Measurements from ENCODE around the gene BET1.
A peak's percentile ranks its signal among the peaks of the same experiment; 100 is the strongest.

The BET1 gene, protein sequence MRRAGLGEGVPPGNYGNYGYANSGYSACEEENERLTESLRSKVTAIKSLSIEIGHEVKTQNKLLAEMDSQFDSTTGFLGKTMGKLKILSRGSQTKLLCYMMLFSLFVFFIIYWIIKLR

DNA sequence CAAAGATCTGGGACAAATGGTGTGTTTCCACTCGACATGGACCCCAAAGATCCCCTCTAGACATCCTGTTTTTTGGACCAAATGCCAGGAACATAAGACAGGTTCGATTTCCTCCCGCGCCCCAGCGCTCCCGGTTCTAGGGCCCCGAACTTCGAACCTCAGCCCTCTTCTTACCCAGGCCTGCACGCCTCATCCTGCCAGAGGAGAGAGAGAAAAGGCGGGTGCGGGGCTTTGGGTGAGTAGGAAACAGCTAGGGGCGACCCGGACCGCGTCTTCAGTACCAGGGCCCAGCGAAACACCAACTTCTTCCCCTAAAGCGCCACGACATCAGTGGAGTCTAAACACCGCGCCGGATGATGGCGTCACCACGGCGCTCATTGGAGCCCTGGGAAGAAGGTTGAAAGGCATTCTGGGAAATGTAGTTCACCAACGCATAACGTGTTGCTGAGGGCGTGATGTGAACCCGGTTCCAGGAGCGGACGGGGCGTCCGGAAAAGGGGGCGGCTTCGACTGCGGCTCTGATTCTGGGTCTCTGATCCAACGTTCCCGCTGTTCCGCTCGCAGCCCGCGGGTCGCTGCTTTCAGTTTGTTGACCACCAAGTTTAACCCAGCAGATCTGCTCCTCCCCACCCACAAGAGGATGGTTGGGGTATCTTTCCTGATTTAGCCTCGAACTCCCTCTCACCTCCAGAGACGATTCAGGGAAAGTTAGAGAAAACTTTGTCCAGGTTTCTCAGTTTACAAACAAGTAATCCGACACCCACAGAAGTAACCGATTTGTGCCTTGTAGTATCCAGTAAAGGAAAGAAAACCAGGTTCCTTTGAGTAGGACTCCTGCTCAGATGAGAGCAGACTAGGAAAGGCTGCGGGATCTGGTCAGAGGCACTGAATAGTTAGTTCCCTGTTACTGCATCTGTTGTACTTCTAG, at the start of gene BET1:
Gene BET1, minus strand, starts transcription at position 332 of the 928 bp plus-strand sequence. Its CDS starts 139 bp downstream, at position 193.
- DNase-seq (ENCODE audit: extremely low read depth, low read depth) = peak; percentile 87
- TF ChIP-seq, protein P1, sequence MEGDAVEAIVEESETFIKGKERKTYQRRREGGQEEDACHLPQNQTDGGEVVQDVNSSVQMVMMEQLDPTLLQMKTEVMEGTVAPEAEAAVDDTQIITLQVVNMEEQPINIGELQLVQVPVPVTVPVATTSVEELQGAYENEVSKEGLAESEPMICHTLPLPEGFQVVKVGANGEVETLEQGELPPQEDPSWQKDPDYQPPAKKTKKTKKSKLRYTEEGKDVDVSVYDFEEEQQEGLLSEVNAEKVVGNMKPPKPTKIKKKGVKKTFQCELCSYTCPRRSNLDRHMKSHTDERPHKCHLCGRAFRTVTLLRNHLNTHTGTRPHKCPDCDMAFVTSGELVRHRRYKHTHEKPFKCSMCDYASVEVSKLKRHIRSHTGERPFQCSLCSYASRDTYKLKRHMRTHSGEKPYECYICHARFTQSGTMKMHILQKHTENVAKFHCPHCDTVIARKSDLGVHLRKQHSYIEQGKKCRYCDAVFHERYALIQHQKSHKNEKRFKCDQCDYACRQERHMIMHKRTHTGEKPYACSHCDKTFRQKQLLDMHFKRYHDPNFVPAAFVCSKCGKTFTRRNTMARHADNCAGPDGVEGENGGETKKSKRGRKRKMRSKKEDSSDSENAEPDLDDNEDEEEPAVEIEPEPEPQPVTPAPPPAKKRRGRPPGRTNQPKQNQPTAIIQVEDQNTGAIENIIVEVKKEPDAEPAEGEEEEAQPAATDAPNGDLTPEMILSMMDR (IDR thresholded peaks at IDR 0.05; ENCODE audit: low read depth, low read length) = no peak

DNA sequence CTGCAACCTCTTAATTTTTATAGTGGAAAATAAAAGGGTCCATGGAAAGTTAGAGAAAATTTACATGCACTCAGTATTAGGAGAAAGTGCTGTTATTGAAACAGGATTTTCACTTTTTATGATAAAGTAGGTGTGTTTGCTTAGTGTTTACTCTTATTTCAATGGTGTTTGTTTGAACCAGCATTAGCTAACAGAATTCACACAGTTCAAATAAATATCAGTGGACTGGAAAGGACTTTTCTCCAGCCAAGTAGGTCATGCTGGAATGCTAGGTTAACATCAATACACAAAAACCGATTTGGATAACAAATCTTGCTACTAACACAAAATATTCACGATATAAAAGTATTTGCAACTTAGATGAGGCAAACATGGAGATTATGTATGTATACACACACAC, 49.4 kb upstream of the BET1 start:
- DNase-seq (ENCODE audit: extremely low read depth, low read depth) = no peak
- TF ChIP-seq, protein P1 (IDR thresholded peaks at IDR 0.05; ENCODE audit: low read depth, low read length) = no peak

DNA sequence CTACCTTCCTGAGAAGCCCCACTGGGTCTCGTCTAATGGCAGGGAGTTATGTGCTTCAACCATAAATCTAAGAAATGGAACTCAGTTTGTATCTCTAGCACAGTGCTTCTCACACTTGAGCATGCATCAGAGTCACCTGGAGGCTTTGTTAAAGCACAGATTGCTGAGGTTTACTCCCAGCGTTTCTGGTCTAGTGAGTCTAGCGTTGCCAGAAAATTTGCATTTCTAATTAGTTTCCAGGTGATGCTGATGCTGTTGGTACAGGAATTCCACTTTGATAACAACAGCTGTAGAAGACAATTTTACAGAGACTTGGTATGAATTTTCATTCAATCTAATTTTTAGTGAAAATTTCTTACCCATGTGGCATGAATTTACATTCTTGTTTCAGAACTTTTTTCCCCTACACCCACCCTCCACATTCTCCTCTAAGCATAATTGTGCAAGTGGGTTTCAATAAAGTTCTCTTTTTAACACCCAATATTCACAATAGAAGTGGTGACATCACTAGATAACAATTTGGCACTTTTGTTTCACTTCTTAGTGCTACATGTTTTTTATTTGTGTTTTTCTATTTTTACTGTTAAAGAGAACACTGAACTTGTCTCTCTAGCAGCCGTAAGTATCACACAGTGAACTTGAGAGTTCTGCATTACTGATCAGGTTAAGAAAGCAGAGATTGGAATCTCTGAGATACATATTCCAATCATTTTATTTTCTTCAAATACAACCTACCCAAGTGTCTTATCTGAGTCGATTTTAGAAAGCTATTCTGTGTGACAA, 48.4 kb upstream of the BET1 start:
- TF ChIP-seq, protein P1 (IDR thresholded peaks at IDR 0.05; ENCODE audit: low read depth, low read length) = no peak
- DNase-seq (ENCODE audit: extremely low read depth, low read depth) = no peak

DNA sequence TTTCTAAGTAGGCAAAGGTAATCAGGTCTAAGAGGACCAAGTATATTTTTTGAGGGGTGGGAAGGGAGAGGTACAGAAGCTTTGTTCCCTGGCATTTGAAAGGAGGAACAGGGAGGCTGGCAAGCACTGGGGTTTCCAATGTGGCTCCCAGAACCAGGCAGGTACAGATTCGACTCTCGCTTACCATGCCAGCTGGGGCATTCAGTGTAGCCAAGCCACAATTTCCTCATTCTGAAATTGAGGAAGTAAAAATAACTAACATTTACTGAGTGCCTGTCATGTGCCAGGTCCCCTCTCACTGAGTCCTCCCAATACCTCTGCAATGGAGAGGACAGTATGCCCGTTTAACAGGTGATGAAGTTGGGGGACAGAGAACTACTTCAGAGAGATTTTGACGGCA, 45.9 kb upstream of the BET1 start:
- no peak for DNase-seq (ENCODE audit: extremely low read depth, low read depth)
- TF ChIP-seq, protein P1 (IDR thresholded peaks at IDR 0.05; ENCODE audit: low read depth, low read length) = no peak

DNA sequence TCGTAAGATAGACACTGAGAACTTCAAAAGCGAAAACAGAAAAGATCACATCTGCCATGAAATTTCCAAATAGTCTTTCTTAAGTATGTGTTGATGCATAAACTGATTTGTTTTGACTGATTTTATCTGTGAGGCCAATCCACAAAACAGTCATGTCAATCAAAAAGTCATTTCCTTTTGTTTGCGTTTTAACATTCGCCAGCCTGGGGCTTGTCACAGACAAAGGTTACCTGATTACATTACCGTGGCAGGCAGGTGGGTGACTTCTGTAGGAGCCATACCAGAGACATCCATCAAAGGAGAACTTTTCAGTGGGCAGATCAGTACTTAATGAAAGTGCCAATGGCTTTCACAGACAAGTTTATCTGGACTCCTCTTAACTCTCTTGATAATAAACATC, 45.5 kb upstream of the BET1 start:
- DNase-seq (ENCODE audit: extremely low read depth, low read depth) = no peak
- TF ChIP-seq, protein P1 (IDR thresholded peaks at IDR 0.05; ENCODE audit: low read depth, low read length) = no peak

DNA sequence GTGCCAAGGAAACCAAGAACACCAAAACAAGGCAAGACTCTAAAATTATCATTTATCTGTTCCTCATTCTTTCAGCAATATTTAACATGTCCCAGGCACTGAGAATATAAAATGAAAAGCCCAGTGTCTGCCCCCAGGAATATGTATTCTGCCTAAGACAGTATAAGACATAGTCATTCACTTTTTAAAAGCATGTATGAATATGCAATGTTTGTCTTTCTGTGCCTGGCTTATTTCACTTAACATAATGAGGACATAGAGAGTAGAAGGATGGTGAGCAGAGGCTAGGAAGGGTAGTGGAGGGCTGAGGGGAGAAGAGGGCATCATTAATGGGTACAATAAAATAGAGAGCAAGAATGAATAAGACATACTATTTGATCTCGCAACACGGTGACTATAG, 44.6 kb upstream of the BET1 start:
- TF ChIP-seq, protein P1 (IDR thresholded peaks at IDR 0.05; ENCODE audit: low read depth, low read length) = no peak
- no peak for DNase-seq (ENCODE audit: extremely low read depth, low read depth)

Data from AG09319 (cell line).